HG03558 (cell line): ENCODE results near the gene ARHGAP31.

Experiments used
- ATAC-seq: cut with Tn5 transposase; IDR thresholded peaks from one replicate; pipeline ENCODE4 v1.9.1; 2021; ENCODE audit warnings: moderate number of reproducible peaks; ENCODE audit not compliant: unreplicated experiment; ENCODE audit errors: extremely low read depth

ARHGAP31 gene

GRCh38 chr3:119375510-119375909 lies 81.3 kb downstream of the ARHGAP31 start:
- ATAC-seq, result no peak

GRCh38 chr3:119376758-119377157 lies 82.6 kb downstream of the ARHGAP31 start:
- ATAC-seq, result no peak

GRCh38 chr3:119378259-119378803 lies 84.1 kb downstream of the ARHGAP31 start:
- ATAC-seq, result no peak

GRCh38 chr3:119380697-119381096 lies 86.5 kb downstream of the ARHGAP31 start:
- no peak for ATAC-seq

- no peak for ATAC-seq
Measured at GRCh38 chr3:119382134-119382533, 88.0 kb downstream of the ARHGAP31 start.

GRCh38 chr3:119388577-119388976 lies 94.4 kb downstream of the ARHGAP31 start:
- ATAC-seq, result no peak

- ATAC-seq, result peak; percentile 57
Measured at GRCh38 chr3:119395923-119396358, 101.8 kb downstream of the ARHGAP31 start.

GRCh38 chr3:119396870-119397269 lies 102.7 kb downstream of the ARHGAP31 start:
- no peak for ATAC-seq

- ATAC-seq, result no peak
Measured at GRCh38 chr3:119400466-119400865, 106.3 kb downstream of the ARHGAP31 start.

- ATAC-seq, result peak; percentile 46
Measured at GRCh38 chr3:119401069-119401468, 106.9 kb downstream of the ARHGAP31 start.

GRCh38 chr3:119401503-119402440 lies 107.6 kb downstream of the ARHGAP31 start:
- ATAC-seq, result no peak

- no peak for ATAC-seq
Measured at GRCh38 chr3:119402791-119403190, 108.6 kb downstream of the ARHGAP31 start.

- no peak for ATAC-seq
Measured at GRCh38 chr3:119403201-119403600, 109.0 kb downstream of the ARHGAP31 start.

- no peak for ATAC-seq
Measured at GRCh38 chr3:119405315-119405714, 111.1 kb downstream of the ARHGAP31 start.

- ATAC-seq, result no peak
Measured at GRCh38 chr3:119408243-119408950, 114.2 kb downstream of the ARHGAP31 start.

- ATAC-seq, result no peak
Measured at GRCh38 chr3:119409844-119410243, 115.7 kb downstream of the ARHGAP31 start.

- no peak for ATAC-seq
Measured at GRCh38 chr3:119413603-119414280, 119.6 kb downstream of the ARHGAP31 start.

- ATAC-seq, result no peak
Measured at GRCh38 chr3:119416873-119417272, 122.7 kb downstream of the ARHGAP31 start.

- ATAC-seq, result no peak
Measured at GRCh38 chr3:119417771-119418512, 123.8 kb downstream of the ARHGAP31 start.

GRCh38 chr3:119418641-119419040 lies 124.5 kb downstream of the ARHGAP31 start:
- ATAC-seq, result no peak
